AG09319 (cell line): ENCODE data around the gene SLC25A12.

Experiments
- DNase-seq: peaks from one replicate; pipeline ENCODE4 v3.0.0-alpha.2; 2010; ENCODE audit warnings: low read depth; ENCODE audit errors: extremely low read depth
- TF ChIP-seq, protein P1 (sequence below): IDR thresholded peaks from 2 replicates; pipeline ENCODE4 v1.5.1; 2011; ENCODE audit warnings: low read depth, mild to moderate bottlenecking, inconsistent platforms, low read length, moderate library complexity

SLC25A12 gene

DNA sequence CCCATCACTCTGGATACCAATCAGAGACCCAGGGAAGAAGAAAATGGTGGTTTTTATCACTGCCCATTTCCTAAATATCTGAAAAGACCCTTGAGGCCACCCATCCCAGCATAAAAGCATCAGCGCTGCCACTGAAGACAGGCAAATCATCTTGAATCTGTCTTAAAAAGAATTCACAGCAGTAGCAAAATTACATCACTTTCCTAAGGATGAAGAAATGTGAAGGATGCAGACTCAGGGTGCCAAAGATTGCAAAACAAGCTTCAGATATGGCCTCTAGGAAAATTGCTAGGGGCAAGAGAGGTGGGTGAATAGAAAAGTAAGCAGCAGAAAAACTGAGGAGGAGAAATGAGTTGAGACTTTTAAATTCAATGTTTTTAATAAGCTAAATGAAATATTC lies 70.0 kb downstream of the SLC25A12 start:
- TF ChIP-seq, protein P1, sequence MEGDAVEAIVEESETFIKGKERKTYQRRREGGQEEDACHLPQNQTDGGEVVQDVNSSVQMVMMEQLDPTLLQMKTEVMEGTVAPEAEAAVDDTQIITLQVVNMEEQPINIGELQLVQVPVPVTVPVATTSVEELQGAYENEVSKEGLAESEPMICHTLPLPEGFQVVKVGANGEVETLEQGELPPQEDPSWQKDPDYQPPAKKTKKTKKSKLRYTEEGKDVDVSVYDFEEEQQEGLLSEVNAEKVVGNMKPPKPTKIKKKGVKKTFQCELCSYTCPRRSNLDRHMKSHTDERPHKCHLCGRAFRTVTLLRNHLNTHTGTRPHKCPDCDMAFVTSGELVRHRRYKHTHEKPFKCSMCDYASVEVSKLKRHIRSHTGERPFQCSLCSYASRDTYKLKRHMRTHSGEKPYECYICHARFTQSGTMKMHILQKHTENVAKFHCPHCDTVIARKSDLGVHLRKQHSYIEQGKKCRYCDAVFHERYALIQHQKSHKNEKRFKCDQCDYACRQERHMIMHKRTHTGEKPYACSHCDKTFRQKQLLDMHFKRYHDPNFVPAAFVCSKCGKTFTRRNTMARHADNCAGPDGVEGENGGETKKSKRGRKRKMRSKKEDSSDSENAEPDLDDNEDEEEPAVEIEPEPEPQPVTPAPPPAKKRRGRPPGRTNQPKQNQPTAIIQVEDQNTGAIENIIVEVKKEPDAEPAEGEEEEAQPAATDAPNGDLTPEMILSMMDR, result no peak
- DNase-seq, result no peak

DNA sequence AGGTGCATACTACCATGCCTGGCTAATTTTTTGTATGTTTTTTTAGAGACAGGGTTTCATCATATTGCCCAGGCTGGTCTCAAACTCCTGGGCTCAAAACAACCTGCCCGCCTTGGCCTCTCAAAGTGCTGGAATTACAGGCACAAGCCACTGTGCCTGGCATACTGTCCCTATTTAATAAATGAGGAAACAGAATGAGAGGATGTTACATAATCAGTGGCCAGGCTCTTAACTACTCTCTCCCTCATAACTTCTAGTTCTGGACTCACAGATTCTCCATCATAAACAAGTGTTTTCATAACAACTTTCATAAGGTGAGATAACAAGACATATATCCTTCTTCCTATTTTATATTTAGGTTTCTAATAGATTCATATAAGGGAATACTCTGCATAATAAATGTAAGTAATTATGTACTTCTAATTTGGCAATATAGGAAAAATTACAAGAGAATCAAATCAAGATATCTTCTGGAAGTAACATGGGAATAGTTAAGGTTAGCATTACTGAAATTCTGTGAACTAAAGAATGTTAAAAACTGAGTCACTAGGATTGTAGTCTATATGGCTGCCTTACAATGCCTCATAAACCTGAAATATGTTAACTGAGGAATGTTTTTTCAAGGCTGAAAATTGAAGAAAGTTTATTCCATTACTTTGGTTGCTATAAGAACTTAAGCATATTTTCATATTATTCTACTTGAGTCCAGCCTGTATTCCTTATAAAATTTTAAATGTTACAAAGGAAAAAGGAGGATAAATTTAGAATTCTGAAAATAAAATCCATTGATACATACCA lies 71.3 kb downstream of the SLC25A12 start:
- DNase-seq, result no peak
- TF ChIP-seq, protein P1, result no peak

DNA sequence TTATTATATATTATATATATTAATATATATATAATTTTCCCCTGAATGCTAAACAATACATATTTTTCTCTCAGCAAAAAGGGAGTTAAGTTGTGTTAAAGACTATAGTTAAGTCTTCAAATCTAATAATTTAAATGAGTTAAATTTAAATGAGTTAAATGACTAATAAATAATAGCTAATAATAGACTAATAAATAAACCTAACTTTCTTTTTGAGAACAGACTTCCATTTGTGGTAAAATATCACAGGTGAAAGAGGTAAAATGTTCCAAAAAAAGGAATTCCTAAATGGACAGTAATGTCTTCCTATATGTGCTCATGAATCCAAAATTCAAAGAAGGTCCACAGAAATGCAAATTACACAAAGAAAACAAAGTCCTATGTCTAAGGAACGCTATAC lies 74.6 kb downstream of the SLC25A12 start:
- DNase-seq, result no peak
- TF ChIP-seq, protein P1, result no peak

DNA sequence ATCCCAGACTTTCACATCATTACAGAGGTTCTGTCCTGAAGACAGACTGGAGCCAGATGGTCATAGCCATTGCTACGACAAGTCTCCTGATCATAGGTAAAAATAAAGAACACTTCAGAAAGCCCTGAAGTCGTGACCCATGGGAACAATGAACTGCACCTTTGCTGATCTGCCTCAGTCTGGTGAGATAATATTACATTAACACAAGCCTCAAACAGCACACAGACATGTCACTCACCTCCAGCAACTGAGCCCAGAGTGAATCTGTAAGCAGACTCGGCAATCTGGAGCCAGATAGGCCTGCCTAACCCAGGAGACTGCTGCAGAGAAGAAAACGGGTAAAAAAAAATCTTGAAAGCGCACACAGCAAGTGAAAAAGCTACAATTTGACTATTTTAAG lies 79.2 kb downstream of the SLC25A12 start:
- no peak for DNase-seq
- TF ChIP-seq, protein P1, result no peak

DNA sequence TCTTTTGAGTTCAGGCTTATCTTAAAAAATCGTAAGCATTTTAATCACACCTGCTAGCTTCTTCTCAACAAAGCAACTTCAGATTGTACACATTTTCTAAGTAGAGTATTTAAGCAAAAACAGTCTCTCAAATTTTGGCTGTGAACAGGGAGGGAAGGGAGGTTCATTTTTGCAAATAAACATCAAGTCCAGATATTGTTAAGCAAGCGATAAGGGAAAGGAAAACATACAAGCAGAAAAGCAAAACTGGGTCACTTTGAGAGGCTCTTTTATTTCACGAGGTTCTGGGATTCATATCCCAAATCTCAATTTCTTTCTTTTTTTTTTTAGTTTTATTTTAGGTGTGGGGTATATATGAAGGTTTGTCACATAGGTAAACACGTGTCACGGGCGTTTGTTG lies 79.9 kb downstream of the SLC25A12 start:
- TF ChIP-seq, protein P1, result no peak
- DNase-seq, result no peak

DNA sequence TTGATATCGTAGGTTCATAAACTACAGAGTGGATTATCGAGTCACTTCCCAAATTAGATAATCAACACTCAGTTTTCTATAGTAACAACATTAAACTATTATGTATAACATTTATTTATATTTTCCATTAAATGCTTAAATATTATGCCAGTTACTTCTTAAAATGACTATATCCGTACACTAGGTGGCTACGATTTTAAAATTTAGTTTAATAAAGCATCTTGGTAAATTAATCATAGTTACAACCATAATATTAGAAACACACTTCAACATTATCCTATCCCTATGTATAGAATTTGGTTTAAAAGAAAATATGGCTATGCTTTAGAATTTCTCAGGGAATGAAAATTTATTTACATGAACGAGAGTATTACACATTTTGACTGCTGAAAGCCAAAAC lies 80.3 kb downstream of the SLC25A12 start:
- TF ChIP-seq, protein P1, result no peak
- DNase-seq, result no peak

DNA sequence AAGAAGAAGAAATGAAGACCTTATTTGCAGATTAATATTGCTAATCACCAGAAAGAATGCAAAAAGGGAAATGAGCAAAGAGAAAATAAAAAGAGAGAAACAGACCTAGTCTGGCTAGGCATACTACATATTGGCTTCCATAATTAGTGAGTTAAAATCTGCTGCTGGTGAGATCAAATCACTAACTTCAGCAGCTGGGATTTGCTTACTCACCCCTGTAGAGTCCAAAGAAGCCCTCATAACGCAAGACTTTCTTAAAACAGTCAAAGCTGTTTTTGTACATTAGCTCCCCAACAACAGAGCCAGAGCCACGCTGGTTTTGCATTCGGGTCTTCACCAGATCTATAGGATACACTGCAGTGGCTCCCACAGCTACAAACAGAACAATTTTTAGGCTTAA lies 80.9 kb downstream of the SLC25A12 start:
- DNase-seq, result no peak
- TF ChIP-seq, protein P1, result no peak
